HG02763 (cell line): ENCODE measurements around the gene SLC6A3.
"Not testable (repeated sequence)": the region's sequence is repeated elsewhere in the genome, so short reads cannot be mapped to it uniquely, and the experiment has no call there.

Experiments used
- ATAC-seq: cut with Tn5 transposase; IDR thresholded peaks from one replicate; pipeline ENCODE4 v1.9.1; 2021; ENCODE audit warnings: mild to moderate bottlenecking, moderate library complexity; ENCODE audit not compliant: unreplicated experiment

Gene SLC6A3

DNA sequence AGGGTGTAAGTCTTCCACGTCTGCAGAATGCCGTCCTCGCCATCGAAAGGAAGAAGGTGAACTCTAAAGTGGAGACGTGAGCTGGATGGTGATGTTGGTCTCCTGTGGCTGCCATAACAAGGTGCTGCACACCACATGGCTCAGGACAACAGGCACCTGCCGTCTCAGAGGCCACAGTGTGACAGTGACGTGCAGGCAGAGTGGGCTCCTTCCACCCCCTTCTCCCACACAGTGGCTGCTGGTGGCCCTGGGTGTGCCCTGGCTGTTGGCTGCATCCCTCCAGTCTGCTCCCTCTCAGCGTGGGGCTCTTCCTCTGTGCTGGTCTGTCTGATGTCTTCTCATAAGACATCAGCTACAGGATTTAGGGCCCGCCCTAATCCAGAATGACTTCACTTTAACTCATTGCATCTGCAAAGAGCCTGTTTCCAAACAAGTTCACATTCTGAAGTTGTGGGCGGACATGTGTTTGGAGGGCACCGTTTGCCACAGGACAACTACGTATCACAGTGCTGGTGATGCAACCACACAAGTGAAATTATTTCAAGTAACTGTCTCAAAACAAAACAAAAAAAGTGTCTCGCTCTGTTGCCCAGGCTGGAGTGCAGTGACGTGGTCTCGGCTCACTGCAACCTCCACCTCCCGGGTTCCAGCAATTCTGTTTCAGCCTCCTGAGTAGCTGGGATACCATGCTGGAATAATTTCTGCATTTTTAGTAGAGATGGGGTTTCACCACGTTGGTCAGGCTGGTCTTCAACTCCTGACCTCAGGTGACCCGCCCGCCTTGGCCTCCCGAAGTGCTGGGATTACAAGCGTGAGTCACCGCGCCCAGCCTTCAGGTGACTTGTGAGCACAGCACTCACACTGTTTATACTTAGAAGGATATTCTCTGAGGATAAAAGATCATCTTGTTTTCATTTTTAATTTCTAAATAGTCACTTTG is 69.1 kb downstream of the SLC6A3 start:
- ATAC-seq = no peak

DNA sequence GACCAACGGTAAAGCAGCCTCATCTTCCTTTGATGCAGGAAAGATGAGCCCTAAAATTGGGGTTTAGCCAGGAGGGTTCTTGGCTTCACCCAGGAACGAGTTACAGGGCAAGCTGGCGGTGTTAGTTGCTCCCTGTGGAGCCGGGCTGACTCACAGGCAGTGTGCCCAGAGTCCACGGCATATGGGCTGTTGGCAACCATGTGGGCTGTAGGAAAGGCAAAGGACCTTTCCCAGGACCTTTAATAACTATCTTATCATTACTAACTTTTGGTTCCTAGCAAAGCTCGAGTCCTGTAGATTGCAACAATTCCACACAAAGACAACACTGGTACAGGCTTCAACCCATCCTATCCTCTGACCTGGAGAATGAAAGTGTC is 70.6 kb downstream of the SLC6A3 start:
- ATAC-seq = no peak

DNA sequence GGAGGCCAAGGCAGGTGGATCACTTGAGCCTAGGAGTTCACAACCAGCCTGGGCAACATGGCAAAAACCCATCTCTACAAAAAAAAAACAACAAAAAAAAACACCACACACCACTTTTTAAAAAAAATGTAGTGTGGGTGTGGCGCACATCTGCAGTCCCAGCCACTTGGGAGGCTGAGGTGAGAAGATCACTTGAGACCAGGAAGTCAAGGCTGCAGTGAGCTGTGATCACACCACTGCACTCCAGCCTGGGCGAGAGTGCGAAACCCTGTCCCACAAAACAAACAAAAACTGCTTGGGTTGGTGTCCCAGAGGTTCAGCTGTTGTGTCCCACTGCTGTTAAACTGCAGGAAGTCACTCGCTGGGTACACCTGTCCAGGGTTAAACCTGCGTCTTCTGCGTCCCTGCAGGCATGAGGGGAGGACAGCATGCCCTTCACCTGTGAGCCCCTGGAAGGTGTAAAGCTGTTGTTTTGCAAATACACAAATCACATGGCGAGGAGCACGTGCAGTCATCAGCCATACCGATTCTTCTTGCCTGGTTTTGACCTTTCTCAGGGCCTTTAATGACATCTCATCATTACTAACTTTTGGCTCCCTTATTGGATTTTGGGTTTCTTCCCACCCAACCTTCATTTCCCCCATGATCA is 71.1 kb downstream of the SLC6A3 start:
- ATAC-seq = no peak

DNA sequence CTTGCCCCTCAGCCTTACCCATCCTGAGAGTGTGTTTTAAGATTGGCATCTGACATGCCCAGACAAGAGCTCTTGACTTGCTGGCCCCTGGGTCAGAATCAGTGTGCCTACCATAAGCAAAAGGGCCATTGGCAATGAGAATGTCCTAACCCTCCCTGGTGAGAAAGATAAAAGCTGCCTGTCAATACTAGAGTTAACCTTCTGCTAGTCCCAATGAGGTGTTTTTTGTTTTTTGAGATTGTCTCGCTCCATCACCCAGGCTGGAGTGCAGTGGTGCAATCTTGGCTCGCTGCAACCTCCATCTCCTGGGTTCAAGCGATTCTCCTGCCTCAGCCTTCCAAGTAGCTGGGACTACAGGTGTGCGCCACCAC is 73.3 kb downstream of the SLC6A3 start:
- not testable (repeated sequence) for ATAC-seq

DNA sequence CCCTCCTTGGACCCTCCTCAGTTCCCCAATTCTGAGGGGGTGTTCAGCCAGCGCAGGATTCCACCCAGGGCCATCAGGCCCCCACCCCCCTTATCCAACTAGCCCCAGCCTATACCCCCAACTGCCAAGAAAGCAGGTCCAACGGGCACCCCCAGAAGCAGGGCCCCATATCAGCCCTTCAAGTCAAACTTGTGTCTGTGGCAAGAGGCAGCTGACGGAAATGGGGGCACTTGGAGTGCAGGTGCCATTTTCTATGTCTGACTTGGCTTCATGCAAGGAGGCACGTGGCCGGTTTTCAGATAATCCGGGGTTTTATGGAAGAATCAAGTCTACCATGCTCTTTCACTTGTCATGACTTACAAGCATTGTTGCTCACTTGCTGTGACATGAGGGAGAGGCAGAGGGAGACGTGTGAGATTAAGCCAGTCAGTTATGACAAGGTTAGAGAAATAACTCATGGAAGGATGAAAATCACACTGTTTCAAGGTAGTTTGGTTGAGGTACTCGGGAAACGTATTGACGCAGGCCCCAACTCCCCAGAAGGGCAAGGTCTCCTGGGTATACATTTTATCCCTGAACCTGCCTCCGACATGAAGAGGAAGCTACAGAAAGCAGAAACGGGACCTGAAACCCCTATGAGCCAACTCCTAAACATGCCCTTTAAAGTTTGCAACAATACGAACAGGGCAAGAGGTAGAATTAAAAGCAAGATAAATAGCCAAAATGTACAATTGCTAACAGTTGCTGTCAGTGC is 73.8 kb downstream of the SLC6A3 start:
- no peak for ATAC-seq

DNA sequence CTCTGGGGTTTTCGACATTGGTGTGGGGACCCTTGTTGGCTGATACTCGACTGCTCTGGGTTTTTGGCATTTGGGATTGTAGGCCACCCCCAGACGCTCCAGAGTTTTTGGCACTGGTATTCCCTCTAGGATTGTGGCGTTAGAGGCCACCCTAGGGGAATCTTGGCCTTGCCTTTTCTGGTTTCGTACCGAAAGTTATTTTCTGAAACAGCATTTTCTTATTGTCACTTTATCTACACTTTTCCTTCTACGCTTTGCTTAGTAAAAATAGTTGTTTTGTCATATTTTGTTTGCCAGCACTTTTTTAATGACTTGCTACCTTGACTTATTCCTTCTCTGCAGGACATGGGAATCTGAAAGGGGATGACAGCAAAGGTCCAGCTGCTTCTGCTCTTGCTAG is 75.2 kb downstream of the SLC6A3 start:
- ATAC-seq = no peak

DNA sequence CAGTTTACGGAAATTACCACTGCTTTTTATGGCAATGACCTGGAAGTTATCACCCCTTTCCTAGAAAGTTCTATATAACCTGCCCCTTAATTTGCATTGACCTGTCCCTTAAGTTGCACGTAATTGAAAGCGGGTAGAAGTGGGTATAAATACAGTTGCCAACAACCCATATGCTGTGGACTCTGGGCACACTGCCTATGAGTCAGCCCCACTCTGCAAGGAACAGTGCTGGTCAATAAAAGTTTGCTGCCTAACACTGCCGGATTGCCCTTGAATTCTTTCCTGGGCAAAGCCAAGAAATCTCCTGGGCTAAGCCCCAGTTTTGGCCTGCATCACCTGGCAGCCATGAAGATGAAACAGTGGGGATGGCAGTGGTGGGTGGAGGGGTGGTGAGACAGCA is 76.5 kb downstream of the SLC6A3 start:
- no peak for ATAC-seq

DNA sequence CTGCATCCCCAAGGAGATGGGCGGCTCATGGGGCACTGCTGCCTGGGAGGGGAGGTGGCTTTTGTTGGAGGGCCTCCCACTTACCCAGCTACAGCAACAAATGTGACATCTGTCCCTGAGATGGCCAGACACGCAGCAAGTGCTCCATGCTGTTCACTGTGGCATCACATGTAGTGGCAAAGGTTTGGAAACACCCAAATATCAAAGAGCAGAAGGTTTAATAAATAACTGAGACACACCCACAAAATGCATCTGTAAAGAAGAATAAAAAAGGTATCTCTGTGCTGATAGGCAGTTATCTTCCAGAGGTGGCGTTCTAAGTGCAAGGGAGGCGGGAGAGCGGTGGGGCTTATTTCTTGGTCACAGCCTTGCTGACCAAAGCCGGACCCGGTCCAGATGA is 77.0 kb downstream of the SLC6A3 start:
- ATAC-seq = no peak

DNA sequence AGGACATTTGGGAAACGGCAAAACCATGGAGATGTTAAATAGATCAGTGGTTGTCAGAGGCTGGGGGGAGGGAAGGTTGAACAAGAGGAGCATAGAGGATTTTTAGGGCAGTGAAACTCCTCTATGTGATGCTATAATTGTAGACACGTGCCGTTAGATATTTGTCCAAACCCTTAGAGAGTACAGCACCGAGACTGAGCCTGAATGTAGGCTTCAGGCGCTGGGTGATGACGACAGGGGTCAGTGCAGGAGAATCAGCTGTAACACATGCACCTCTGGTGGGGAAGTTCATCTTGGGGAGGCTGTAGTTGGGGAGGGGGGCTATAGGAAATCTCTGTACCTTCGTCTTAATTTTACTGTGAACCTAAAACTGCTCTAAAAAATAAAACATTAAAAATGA is 78.1 kb downstream of the SLC6A3 start:
- ATAC-seq = no peak

DNA sequence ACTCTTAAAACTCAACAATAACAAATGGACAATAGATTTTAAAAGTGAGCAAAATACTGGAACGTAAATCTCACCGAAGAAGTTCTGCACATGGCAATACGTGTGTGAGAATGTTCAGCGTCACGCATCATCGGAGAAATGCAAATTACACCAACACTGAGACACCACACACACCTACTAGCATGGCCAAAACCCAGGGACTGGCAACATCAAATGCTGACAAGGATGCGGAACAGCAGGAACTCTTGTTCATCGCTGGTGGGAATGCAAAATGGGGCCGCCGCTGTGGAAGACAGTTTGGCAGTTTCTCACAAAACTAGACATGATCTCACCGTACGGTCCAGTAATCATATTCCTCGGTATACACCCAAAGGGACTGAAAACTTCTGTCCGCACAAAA is 78.7 kb downstream of the SLC6A3 start:
- no peak for ATAC-seq

DNA sequence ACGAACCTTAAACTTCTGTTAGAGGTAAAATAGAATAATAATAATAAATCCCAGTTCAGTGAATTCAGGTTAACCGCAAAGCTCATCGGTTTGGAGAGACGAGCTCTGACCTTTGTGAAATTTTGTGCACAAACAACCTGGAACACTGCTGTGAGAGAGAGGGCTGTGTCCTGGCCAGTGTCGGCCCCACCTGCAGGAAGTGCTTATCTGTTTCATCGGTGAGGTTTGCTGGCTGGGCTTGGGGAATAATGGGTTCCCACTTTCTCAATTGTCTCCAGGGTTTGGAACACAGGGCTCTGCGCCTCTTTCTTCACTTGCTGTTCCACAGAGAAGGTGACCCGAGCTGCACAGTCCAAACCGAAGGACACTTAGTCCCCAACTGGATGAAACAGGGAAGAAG is 81.0 kb downstream of the SLC6A3 start:
- no peak for ATAC-seq

DNA sequence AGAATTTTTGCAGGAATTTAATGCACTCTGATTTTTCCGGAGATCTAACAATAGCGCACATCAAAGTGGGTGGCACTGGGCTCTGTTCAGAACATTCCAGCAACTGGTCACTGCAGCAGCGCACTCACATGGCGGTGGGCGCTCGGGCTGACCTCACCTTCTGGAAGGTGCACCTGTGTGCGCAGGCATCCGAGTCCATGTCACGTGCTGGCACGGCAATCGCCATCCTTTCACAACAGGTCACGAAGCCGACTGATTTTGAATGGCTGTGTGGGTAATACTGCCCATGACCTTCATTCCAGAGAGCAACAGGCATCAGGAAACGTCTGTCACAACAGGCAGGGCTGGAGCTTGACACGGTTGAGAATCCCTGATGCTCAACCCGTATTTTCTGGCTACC is 81.7 kb downstream of the SLC6A3 start:
- no peak for ATAC-seq

DNA sequence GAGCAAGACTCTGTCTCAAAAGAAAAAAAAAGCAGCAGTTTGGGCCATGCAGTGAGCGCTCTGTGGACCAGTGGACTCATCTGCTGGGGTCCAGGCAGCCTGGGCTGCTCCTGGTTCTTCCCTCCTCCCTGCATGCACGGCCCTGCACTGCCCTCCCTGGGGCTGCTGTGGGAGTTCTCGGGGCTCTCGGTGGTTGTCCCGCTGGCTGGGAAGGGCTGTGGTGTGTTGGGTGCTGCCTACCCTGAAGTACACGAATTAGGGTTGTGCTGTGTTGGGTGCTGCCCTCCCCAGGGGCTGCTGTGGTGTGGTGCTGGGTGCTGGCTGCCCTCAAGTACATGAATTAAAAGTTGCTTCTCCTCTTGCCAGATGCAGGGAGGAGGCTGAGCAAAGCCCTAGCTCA is 82.1 kb downstream of the SLC6A3 start:
- ATAC-seq = no peak

DNA sequence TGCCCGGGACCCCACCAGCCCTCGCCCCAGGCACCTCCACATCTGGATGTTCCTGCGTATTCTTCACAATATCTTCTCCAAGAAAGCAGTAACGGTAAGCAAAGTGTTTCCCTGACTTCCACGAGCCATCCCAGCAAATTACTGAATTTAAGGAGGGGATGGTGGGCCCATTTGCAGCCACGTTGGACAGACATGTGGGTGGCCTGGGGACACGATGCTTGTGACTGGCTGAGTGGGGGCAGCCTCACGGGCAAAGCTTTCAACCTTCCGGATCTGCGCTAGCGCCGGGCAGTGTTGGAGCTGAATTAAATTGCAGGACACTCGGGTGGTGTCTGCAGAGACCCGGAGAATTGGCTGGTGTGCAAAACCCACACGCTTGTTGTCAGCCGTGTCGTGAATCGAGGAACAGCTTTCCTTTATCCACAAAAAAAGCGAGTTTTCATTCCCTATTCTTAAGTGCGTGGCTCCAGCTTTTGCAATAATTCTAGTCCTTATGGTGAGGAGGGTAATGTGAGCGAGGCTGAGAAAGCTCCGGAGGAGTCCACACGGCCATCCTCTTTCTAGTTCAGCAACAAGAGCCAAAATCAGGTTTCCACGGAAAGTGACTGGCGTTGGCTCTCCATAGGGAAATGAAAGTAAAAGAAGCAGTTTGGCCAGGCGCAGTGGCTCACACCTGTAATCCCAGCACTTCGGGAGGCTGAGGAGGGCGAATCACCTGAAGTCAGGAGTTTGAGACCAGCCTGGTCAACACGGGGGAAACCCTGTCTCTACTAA is 82.8 kb downstream of the SLC6A3 start:
- ATAC-seq = no peak

DNA sequence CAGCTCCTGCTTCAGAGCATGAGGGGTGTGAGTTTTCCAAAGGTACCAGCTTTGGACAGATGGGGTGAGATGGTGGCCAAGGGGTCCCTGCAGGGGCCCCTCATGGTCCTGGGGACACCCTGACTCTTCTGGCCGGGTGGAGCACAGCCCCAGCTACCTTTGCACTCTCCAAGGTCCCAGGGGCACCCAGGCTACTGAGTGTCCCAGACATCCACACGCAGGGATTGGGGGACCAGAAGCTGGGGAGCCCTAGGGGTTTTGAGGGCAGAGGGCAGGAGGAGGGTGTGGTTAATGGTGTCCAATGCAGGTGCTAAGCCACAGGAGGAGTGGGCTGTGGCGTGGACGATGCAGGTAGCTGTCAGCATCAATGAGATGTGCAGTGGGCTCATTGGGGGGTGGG is 84.4 kb downstream of the SLC6A3 start:
- ATAC-seq = no peak

DNA sequence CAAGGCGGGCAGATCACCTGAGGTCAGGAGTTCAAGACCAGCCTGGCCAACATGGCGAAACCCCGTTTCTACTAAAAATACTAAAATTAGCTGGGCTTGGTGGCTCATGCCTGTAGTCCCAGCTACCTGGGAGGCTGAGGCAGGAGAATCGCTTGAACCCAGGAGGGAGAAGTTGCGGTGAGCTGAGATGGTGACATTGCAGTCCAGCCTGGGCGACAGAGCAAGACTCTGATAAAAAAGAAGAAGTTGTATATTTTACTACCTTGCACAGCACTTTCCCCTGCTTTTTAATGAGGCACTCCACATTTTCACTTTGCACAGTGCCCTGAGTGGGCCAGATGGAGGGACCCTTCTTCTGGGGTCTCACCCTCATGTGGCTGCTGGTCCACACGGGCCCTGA is 84.9 kb downstream of the SLC6A3 start:
- ATAC-seq = not testable (repeated sequence)

DNA sequence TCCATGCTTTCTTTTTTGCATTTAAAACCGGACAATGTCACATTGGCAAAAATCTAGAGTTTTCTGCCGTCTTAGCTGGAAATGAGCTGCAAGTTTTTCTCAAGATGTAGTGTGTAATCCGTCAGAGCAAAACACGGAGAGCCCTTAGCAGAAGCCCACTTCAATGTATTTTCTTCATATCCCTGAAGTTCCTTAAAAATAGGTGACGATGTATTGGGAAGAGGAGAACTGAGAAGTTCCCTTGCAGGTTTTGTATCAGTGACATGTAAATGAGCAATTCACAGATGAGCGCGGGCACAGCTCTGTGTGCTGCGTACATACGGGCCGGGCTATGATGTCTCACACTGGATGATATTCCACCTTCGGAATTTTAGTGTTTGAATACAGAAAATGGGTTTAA is 85.5 kb downstream of the SLC6A3 start:
- no peak for ATAC-seq

DNA sequence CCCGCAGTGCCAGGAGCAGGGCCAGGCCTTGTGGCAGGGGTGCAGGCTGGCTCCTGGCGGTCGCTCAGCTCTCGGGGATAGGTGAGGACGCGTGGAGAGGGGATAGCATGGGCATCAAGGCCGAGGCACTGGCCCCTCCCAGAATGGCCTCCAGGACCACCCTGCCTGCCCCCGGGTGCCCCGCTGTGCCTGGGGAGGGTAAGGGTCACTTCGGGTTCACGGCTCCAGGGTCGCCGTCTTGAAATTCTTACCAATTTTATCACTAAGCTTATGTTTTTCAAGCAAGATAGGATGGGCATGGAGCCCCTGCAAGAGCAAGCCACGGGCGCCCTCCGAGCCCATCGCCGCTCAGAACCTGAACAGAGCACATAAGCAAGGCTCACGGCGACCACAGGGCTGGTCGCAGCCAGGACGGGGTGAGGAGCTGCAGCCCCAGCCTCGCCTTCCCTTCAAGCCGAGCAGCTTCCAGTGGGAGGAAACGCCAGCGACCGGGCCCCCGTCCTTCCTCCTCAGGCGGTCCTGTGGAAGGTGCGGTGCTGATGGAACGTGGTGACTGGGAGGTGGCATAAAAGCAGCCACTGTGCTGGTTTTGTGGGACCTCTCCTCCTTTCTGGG is 86.1 kb downstream of the SLC6A3 start:
- ATAC-seq = no peak

DNA sequence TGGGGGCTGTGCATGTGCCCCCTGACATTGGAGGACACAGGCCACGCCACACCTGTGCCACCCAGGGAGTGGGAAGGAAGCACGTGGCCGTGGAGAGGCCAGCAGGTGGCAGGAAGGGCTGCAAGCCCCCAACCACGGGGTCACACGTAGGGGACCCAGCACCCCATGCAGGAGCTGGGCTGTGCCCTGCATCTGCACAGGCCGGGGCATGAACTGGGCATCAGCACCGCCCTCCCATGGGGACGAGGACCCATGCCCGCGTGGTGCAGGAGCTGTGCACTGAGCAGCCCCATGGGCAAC is 86.6 kb downstream of the SLC6A3 start:
- ATAC-seq = no peak

DNA sequence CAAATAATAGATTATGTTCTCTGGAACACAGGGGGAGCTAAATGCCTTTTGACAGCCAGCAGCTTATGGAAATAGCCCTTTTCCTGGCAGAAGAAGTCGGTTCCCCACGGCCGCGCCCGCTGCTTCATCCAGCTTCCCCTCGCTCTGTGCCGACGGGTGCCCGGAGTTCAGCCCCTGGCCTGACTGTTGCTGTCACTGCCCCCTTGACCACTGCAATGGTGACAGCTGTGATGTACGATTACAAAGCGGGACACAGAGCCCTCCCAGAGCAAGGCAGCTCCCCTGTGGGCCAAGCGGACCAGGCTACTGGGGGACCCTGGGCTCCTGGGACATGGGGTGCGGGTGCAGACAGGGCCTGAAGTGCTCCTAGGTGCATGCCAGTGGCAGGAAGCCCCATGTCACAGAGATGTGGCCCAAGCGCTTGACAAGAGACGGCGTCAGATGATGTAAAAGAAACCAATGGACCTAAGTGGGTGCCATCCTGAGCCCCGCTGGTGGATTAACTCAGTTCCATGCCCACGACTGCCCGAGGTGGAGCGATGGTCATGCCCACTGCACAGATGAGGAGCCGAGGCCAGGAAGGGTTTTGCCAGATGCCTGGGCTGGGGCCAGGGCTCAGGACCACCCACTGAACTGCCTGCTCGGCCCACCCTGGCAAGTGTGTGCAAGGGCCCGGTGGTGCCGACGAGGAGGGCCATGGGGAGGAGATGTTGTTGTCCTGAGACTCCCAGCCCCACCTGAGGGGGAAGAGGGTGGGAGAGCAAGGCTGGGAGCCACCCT is 87.1 kb downstream of the SLC6A3 start:
- ATAC-seq = no peak
